ENCODE results near the gene RASA3.

- TF ChIP-seq CTCF (conservative IDR thresholded peaks at IDR 0.05 in 1 of 2, IDR thresholded peaks at IDR 0.05 in 1 of 2; ENCODE audit: extremely low read depth in 1 of 2, insufficient read depth in 1 of 2, low read depth in 1 of 2, low read length in 2 of 2), result no peak
- no peak for TF ChIP-seq EZH2 (IDR thresholded peaks at IDR 0.05; ENCODE audit: borderline replicate concordance, low read length)
These were observed 115.9 kb downstream of the RASA3 start for GRCh38 chr13:114016321-114017027.
